IPS-NIHi11 (cell line): ENCODE data around the gene ASS1.

Experiments used
- DNase-seq: peaks from one replicate; pipeline ENCODE4 v3.0.0; 2012; ENCODE audit warnings: mixed read lengths, low spot score

The ASS1 gene

GRCh38 chr9:130473566-130473965 is 28.8 kb downstream of the ASS1 start:
- DNase-seq, result no peak

DNA sequence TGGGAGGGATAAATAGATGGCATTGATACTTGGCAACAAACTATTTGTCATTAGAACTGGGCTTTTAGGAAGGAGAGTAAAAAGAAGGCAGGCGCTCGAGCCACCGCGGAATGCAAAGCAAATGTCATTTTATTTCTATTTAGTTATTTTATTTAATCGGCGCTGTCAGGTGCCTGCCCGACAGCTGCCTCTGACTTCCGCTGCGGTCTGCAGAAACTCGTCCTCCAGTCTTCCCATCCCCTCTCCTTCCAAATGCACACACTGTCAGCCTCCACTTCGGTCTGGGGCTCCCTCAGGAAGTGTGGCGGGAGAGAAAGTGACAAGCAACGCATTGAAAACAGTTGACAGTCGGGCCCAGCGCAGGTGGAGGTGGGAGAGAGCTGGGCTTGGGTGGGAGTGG is 29.3 kb downstream of the ASS1 start:
- no peak for DNase-seq

GRCh38 chr9:130476151-130476730 is 31.5 kb downstream of the ASS1 start:
- no peak for DNase-seq

DNA sequence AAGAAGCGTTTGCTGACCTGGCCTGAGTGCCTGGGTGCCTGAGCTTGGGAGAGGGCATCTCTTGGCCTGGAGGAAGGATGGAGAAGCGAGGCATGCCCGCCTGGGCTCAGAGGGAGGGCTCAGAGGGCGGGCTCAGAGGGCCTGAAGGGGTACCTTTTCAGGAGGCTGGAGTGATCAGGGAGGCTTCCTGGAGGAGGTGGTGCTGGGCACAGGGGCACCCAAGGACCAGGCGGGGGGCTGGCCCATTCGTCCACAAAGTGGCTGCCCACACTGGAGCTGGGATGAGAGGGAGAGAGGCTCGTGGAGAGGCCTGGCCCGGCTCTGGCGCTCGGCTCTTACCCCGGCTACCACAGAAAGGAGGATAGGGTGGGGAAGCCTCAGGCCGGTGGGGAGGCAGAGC is 32.8 kb downstream of the ASS1 start:
- DNase-seq, result no peak

GRCh38 chr9:130478152-130478551 is 33.4 kb downstream of the ASS1 start:
- DNase-seq, result no peak

DNA sequence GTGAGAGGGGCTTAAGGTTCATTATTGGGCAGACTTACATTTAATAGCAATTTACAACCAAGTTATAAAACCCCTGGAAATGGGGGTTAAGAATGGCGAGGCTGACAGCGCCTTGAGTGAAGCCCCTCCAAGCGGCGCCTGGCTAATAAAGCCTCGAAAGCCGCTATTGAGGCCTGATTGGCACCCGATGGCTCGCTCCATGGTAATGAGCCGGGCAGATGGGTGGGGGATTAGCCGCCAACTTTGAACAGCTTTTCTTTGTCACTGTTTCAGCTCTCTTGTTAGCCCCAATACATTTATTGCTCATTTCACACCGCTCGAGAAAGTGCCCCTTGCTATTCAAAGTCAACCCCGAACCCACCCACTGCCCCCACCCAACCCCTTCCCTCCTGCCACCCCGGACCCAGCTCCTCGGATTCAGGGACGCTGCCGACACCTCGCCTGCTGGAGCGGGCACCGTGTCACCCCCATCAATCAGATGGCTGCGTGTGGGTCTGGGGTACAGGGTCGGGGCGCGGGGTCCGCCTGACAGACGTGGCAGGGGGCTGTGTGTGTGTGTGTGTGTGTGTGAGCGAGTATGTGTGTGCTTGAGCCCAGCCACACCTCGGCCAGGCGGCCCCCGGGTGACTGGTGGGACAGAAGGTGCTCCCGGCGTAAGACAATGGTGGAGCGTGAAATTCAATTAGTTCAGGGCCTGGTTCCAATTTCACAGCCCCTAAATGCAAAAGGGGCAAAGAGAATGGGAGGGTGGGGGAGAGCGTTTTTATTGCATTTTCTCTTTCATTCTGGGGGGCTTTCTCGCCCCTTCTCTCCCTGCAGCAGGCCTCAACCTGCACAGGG is 34.2 kb downstream of the ASS1 start:
- no peak for DNase-seq

DNA sequence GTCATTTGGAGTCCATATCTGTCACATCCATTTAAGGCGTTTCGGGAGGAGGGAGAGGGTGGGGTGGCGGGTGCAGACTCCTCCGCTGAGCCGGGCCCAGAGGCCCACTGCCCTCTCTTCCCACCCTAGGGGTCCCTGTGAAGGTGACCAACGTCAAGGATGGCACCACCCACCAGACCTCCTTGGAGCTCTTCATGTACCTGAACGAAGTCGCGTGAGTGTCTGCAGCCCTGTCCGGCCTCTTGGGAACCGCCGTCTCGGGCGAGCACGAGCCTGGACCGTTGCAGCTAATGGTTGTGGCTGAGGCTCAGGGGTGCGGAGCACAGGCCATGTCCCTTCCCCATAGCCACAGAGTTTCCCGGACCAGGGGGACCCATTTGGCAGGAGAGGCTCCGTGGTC is 34.8 kb downstream of the ASS1 start:
- DNase-seq, result no peak

- DNase-seq, result peak; percentile 86
Observed at GRCh38 chr9:130480673-130481072, 35.9 kb downstream of the ASS1 start.

- no peak for DNase-seq
Observed at GRCh38 chr9:130482463-130482862, 37.7 kb downstream of the ASS1 start.

- DNase-seq, result peak; percentile 54
Observed at GRCh38 chr9:130483371-130483971, 38.7 kb downstream of the ASS1 start.

DNA sequence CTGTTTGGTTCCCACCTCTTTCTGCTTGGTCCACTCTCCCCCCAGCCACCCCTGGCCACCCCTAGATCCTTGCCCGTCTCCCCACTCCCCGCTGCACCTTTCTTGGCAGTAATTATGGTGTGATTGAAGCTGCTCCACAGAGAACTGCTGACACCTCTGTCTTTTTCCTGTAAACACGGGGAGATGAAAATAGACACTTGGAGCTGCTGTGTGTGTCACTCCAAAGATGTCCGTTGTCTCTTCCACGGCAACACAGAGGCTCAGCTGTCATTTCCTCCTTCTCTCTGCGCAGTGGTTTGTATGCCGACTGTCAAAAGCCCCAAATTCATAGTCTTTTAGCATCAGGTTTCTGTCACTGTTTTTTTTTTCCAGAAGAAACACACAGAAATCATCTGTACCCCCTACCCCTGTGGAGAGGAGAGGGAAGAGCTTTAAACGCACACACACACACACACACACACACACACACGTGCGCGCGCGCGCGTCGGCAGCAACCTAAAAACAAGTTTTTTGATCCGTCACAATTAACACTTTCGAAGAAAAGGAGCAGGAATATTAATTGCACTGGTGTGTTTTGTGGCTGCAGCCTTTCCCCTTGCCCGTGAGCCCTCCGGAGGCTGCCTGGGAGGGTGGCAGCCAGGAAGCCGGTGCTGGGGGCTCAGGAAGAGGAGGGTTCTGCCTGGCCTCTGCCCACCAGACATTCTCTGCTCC is 39.8 kb downstream of the ASS1 start:
- DNase-seq, result no peak

- no peak for DNase-seq
Observed at GRCh38 chr9:130486103-130486502, 41.3 kb downstream of the ASS1 start.

GRCh38 chr9:130487500-130487899 is 42.7 kb downstream of the ASS1 start:
- DNase-seq, result no peak

DNA sequence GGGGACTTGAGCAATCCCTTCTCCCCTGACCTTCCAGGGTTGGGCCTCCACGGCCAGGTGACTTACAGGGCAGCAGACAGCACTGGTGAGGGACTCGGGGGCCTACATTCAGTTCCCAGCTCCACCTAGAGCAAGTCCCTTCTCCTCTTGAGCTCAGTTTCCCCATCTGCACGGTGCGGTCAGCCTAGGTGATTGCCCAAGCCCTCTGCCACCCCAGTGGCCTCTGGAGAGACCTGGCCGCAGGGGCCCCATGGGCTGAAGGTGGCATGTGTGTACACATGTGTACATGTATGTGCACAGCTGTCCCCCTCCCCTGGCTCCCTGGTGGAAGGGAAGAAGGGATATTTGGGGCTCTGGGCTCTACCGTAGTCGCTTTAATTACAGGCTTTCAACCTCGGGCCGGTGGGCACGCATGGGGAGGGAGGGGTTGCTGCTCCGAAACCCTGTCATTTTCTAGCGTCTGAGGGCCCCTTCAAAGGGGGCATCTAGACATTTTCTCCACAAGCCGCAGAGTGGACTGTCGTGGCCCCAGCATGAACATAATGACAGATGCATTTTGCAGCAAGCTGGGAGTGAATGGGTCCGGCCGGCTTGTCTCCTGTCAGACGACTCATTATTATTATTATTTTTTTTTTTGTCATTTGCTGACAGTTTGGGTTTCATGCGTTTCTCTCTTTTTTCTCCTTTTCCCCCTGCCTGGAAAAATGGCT is 44.0 kb downstream of the ASS1 start:
- no peak for DNase-seq

DNA sequence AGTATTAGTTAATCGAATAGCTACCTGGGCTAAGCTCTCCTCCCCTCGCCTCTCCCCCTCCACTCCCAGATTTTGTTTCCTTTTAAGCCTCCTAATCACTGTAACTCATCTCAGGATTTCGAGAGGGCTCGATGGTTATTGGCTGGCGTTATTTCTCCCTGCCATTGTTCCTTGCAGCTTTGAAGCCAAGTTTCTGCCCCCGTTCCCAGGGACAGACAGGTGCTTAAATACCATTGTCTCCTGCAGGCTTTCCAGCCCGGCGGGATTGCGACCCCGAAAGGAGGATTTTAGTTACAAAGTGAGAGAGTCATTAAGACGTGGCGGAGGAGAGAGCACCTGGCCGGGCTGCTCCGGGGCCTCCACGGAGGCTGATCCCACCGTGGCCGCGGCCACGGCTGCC is 46.2 kb downstream of the ASS1 start:
- no peak for DNase-seq

- DNase-seq, result no peak
Observed at GRCh38 chr9:130491830-130492482, 47.2 kb downstream of the ASS1 start.

DNA sequence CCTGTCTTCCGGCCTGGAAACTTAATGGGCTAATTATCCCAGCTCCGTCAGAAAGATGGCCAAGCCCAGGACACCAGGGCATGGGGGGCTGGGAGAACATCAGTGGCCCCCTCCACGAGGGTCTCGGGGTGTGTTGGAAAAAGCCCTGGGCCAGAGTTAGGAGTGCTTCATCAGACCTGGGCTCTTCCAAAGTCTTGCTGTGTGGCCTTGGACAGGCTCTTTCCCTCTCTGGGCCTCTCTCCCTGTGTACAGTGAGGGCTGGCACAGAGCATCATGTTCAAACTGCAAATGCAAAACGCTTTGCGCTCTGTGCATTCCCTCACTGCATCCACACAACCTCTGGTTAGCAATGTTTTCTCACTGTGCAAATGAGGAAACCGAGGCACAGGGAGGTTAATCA is 48.3 kb downstream of the ASS1 start:
- DNase-seq, result no peak

DNA sequence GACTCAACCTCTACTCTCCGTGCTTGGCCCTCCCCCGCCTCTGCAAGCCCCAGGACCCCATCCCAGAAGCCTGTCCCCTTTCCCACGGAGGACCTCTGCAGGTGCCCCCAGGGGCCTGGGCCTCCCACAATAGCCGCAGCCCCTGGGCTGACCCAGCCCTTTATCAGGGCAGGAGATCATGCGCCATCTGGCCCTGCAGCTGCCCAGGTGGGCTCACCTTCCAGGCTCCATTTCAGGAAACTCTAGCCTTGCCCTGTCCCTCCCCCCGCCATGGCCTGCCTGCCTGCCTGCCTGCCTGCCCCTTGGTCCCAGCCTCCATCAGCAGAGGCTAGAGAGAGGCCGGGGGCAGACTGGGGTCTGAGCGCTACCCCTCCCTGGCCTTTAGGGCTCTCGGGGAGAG is 48.7 kb downstream of the ASS1 start:
- no peak for DNase-seq

- DNase-seq, result no peak
Observed at GRCh38 chr9:130495067-130495466, 50.3 kb downstream of the ASS1 start.

- no peak for DNase-seq
Observed at GRCh38 chr9:130497139-130497538, 52.4 kb downstream of the ASS1 start.

DNA sequence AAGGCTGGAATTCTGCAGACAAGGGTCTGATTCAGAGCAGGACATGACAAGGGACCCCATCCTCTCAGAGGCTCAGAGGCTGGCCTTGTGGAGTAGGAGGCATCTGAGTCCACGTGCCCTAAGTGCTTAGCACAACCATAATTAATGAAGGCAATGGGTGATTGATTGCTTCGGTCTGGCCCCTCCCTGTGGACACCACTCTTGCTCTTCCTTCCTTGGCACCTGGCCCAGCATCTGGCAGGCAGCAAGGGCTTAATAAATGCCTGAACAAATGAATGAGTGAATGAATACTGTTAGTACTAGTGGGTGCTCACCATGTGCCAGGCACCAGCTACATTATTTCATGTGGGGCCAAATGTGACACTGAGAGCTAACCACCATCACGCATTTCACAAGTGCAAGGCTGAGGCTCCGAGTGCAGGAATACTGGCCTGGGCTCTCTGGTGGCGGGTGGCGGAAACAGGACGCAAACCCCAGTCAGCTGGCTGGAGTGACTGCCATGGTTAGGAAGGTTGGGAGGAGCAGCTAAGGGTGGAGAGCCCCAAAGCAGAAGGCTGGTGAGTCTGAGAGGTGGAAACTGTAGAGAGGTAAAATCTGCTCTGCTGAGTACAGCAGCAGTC is 53.6 kb downstream of the ASS1 start:
- no peak for DNase-seq
